Epithelial cell of proximal tubule (primary cell): ENCODE data around the gene BEGAIN. TPM values are rescaled to one million over a fixed set of nuclear protein-coding genes. Genes with fewer than 3 reads are reported as not detected.
"Not testable (repeated sequence)": the region's sequence is repeated elsewhere in the genome, so short reads cannot be mapped to it uniquely, and the experiment has no call there.

Experiments used
- DNase-seq: peaks from one replicate; pipeline ENCODE4 v3.0.0-alpha.2; 2011; ENCODE audit warnings: low read depth
- H3K4me3 ChIP-seq: 2 replicates; pipeline ENCODE4 v1.5.1; 2011; ENCODE audit warnings: low read depth, mild to moderate bottlenecking, low read length
- CTCF ChIP-seq: conservative IDR thresholded peaks from 2 replicates; pipeline ENCODE4 v1.5.1; 2012; ENCODE audit warnings: low read depth, mild to moderate bottlenecking, low read length
- total RNA-seq: library from RNA; depleted of rRNA; stranded (reverse); fragments of >200 nt; gene quantifications from 2 replicates; pipeline ENCODE4 v1.2.3, GENCODE V29; 2015

The BEGAIN gene
- total RNA-seq, 1 donor from 2014 or later: 1.4 TPM

GRCh38 chr14:100524233-100524932 lies 62.8 kb downstream of the BEGAIN start:
- TF ChIP-seq CTCF: no peak
- H3K4me3 ChIP-seq: no peak overlapping the region
- DNase-seq: no peak

- no peak for TF ChIP-seq CTCF
- DNase-seq: no peak
- H3K4me3 ChIP-seq: no peak overlapping the region
Measured at GRCh38 chr14:100523843-100524169, 63.4 kb downstream of the BEGAIN start.

- DNase-seq: no peak
- no peak for TF ChIP-seq CTCF
Measured at GRCh38 chr14:100523131-100523842, 63.9 kb downstream of the BEGAIN start.

GRCh38 chr14:100522616-100523099 lies 64.6 kb downstream of the BEGAIN start:
- no peak overlapping the region for H3K4me3 ChIP-seq
- TF ChIP-seq CTCF: no peak
- no peak for DNase-seq

More at GRCh38 chr14:100523131-100523842, 63.9 kb downstream of the BEGAIN start:
- no peak overlapping the region for H3K4me3 ChIP-seq

GRCh38 chr14:100506053-100506452 lies 81.2 kb downstream of the BEGAIN start:
- not testable (repeated sequence) for H3K4me3 ChIP-seq

DNA sequence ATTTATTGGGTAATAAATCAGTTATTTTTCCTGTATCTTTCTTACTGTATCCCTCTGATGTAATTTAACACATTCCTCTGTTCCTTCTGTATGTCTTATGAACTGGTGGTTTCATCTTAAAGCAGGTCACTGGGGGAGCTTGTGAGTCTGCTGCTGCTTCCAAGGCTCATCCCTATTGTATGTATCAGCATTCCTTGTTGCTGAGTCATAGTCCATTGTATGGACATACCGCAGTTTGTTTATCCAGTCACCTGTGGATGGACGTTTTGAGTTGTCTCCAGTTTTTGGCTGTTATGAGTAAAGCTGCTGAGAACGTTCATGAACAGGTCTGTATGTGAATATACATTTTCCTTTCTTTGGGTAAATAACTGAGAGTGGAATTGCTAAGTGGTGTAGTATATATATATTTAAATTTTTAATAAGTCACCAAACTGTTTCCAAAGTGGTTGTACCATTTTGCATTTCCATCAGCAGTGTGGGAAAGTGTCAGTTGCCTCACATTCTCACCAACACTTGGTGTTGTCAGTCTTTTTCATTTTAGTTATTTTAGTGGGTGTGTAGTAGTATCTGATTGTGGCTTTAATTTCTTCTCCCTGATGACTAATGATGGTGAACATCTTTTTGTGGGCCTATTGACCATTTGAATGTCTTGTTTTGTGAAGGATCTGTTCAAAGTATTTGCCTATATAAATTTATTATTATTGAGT lies 82.7 kb downstream of the BEGAIN start:
- no peak for DNase-seq
- no peak for TF ChIP-seq CTCF
- H3K4me3 ChIP-seq: no peak overlapping the region

More at GRCh38 chr14:100506053-100506452, 81.2 kb downstream of the BEGAIN start:
- not testable (repeated sequence) for DNase-seq

DNA sequence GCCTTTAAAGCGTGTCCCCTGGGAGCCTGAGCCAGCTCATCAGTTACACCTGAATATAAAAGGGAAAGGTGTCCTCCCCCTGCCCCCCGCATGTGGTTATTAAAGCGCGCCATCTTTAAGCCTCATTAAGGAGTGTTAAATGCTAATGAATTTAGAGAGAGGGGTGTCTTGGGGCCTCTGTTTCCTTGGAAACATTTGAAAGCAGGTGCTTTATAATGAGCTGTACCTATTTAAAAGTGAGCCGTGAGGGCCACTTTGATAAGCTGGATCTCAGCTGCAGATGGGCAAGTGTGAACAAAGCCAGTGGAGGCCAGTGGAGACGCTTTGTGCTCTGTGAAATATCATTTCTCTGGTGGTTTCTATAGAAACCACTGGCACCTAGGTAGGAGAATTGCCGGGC lies 84.0 kb downstream of the BEGAIN start:
- TF ChIP-seq CTCF: no peak
- H3K4me3 ChIP-seq: no peak overlapping the region
- no peak for DNase-seq
